ENCODE results near the gene CIAO1.
"Not testable (repeated sequence)": the region's sequence is repeated elsewhere in the genome, so short reads cannot be mapped to it uniquely, and the experiment has no call there.

The CIAO1 gene

DNA sequence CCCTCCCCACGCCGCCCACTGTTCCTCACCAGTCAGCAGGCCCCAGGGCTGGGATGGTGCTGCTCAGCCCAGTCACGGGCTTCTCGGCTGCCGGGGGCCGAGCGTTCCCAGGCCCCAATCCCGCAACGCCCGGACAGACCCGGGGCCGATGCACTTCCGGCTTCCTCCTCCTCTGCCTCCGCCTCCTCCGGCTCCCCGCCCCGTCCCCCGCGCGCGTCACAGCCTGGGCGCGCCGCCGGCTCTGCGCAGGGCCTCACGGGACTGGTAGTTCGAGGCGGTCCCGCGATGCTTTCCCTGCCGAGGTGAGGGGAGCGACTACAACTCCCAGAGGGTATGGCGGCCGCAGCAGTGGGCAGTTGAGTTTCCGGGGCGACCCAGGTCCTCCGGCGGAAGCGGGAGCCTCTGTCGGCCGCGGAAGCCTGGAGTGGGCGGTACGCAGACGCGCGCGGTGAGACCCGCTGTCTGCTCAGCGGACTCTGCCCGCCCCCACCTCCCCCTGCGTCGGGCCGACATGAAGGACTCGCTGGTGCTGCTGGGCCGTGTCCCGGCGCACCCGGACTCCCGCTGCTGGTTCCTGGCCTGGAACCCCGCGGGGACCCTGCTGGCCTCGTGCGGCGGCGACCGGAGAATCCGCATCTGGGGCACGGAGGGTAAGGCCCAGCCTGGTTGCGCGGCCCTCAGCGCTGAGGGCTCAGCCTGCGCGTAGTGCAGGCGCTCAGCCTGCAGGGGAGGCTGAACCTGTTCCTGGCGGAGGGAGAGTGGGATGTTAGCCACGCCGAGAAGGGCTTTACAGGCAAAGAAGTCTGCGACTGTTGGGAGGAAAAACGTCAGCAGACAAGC, at the start of gene CIAO1, which contains the start of gene TMEM127:
Gene CIAO1, plus strand, starts transcription at position 386 of the 840 bp plus-strand sequence. Its CDS starts 126 bp downstream, at position 512.
Gene TMEM127, minus strand, starts transcription at position 158 of the 840 bp plus-strand sequence. CDS start 616 bp downstream, outside the sequence.
- peak; percentile 88 to 94 for DNase-seq (ENCODE audit: low read depth in 2 of 2, low spot score in 1 of 2)

DNA sequence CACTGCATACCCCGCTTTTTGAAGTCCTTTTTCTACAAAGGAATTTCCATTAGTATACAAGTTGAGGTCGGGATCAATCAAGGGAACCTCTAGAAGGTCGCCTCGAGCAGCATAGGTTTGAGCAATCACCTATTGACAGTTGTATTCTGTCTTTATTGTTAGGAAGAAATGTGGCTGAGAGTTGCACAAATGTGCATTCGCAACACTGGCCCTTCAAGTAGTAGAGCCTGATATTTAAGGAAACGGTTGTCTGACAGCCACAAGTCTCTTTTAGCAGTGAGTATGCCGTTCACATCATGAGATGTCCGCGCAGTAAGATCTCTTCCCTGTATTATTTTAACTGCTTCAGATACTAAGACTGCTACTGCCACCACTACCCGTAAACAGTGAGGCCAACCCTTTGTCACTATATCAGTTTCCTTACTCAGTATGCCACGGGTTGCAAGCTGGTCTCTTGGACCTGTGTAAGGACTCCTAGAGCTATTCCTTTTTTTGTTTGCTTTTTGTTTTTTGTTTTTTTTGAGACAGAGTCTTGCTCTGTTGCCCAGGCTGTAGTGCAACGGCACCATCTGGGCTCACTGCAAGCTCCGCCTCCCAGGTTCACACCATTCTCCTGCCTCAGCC, 47.4 kb upstream of the CIAO1 start:
- no peak for DNase-seq (ENCODE audit: low read depth in 2 of 2, low spot score in 1 of 2)

DNA sequence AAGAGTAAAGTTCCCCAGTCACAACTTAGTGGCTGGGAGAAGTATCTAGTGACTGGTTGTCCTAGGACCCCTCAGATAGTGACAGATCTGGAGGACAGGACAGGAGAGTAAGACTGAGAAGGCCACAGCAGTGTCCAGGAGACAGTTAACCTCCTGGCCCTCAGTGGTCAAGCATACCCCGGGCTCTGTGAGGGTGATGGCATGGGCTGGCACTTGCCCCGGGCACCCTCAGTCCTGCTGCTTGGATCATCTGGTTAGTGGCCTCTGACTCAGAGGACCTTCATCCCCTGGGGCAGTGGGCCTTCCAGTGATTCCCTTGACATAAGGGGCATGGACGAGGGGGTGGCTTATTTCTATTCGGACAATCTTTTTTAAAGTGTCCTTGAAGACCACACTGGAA, 46.1 kb upstream of the CIAO1 start:
- not testable (repeated sequence) for DNase-seq (ENCODE audit: low read depth in 2 of 2, low spot score in 1 of 2)

DNA sequence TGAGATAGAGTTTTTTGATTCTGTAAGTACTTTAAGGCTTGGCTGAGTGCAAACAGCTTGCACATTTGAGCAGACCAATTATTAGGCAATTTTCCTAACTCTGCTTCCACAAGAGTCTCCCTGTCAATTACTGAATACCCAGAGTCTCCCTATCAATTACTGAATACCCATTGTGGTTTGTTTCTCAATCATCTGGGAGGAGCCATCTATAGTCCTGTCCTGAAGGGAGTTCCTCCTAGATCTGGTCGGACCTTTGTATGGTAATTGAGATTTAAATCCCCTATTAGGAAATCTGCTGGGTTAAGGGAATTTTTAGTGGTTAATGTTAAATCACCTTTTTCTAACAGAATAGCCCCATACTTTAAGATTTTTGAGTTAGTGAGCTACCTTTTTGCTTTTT, 44.9 kb upstream of the CIAO1 start:
- not testable (repeated sequence) for DNase-seq (ENCODE audit: low read depth in 2 of 2, low spot score in 1 of 2)

DNA sequence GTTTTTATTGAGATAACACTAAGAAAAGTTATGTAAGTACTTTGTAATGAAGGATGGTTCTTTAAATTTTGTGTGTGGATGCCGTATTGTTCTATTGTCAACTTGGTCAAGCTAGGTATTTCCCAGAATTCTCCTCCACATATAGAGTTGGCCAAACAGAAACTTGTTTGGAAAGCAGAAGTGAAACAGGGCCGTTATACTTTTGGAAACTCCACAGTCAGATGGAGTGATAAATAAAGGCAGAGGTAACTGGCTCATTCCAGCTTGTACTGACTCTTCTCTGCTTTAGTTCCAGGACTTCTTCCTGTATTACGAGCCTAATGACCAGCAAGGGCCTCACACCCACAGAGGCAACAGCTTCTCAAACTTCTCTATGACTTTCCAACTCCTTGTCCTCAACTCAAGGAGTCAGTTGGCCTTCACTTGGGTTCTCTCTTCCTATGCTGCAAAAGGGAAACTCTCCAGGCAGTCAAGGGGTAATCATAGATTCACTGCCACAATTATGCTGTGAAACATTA, 41.0 kb upstream of the CIAO1 start:
- DNase-seq (ENCODE audit: low read depth in 2 of 2, low spot score in 1 of 2) = no peak

DNA sequence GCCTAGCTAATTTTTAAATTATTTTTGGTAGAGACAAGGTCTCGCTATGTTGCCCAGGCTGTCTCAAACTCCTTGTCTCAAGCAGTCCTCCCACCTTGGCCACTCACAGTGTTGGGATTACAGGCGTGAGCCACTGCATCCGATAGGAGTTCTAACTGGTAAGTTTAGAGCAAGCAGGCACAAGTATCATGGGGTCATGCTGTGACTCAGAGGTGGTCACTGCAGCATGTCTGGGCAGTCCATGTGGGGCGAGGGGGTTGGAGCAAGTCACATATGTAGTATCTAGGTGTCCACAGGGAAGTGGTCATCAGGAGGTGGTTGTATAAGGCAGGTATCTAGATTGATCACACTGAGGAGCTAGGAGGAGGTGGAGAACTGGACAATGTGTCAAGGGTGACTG, 34.7 kb upstream of the CIAO1 start:
- DNase-seq (ENCODE audit: low read depth in 2 of 2, low spot score in 1 of 2) = no peak

DNA sequence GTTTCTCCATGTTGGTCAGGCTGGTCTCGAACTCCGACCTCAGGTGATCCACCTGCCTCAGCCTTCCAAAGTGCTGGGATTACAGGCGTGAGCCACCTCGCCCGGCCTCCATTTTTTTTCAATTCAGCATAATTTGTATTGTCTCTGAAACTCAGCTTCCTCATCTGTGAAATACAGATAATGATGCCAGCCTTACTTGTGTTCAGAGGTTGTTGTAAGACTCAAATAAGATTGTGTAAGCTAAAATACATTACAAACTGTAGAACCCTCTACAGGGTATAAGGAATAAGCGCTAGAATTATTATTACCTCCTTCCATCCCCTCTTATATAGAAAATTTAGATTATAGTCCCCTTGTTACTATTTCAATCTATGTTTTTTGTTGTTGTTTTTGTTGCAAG, 32.6 kb upstream of the CIAO1 start:
- DNase-seq (ENCODE audit: low read depth in 2 of 2, low spot score in 1 of 2) = no peak

DNA sequence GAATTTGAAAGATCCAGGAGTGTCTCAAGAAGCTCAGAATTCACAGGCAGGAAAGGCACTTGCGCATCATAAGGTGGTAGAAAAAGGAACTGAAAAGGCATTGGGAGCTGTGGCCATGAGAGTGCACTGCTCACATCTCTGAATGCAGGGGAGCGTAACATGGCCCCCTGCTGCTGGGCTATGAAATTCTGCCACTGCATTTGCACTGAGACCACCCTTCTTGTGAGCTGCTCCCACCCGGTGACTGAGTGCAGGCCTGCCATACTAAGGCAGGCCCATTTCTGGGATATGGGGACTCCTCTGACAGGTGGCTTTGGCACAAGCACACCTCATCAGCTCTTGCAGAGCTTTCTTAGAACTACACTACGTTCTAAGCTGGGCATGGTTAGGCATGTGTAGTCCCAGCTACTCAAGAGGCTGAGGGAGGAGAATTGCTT, 32.1 kb upstream of the CIAO1 start:
- no peak for DNase-seq (ENCODE audit: low read depth in 2 of 2, low spot score in 1 of 2)

DNA sequence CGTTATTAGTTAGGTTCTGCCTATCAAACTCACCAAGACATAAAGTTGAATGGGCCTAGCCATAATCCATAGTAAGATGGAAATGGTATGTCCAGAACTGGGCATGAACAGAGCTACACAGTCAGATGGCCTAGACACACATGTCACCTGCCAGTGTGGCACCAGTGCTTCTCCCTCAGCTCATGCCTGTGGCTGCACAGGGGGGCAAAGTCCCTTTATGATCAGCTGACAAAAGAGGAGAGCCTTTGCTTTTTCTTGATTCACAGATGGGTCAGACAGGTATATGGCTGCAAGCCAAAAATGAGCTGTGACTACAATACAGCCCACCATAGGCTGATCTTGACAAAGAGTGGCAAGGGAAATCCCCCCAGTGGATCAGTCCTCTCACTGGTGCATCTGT, 29.1 kb upstream of the CIAO1 start:
- no peak for DNase-seq (ENCODE audit: low read depth in 2 of 2, low spot score in 1 of 2)

DNA sequence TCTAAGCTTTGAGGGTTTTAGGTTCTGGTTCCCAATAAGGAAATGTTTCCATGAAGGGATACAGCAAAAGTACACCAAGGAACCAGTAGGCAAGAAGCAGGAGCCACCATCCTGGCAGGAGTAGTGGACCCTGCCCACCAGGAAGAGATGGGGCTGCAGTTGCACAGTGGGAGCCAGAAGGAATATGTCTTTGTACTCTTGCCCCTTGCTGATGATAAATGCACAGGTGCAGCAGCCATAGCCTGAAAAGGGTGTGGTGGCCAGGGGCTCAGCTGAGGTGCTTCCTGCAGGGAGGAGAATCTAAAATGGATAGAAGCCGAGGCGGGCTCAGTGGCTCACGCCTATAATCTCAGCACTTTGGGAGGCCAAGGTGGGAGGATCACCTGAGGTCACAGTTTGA, 27.8 kb upstream of the CIAO1 start:
- no peak for DNase-seq (ENCODE audit: low read depth in 2 of 2, low spot score in 1 of 2)

DNA sequence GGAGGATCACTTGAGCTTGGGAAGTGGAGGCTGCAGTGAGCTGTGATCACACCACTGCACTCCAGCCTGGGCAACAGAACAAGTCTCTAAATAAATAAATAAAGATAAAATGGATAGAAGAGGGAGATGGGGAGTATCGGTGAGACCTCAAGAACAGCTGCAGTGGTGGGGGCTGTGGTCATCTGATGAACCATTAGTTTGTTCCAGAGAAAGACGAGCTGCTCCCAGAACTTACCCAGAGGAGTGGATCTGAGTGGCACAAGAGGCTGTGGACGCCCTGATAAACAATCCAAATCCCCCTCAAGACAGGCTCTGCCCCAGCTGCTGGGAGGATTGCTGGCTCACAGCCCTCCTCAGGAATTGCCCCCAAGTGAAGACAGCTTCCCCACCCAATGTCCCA, 26.9 kb upstream of the CIAO1 start:
- DNase-seq (ENCODE audit: low read depth in 2 of 2, low spot score in 1 of 2) = no peak

DNA sequence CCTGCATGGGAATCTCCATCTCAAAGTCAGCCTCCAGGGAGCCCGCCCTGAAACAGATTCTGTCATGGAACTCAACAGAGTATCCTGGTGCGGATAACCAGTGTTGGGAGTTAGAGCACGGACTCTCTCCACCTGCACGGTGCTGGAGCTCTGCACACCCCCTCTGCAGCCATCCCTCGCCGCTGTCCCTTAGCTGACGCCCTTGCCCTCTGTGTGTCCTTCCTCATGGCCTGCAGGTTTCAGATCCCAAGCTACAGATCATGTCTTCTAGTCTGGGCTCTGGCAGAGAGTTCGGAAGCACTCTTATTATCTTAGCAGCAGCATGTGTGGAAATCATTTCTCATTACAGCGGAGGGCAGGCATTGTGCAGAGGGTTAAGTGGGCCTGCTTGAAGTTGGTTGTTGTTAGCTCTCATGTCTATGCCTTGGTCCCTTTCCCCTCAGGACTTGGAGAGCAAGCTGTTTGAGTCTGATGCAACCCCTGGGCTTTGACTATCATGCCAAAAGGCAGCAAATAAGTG, 26.2 kb upstream of the CIAO1 start:
- no peak for DNase-seq (ENCODE audit: low read depth in 2 of 2, low spot score in 1 of 2)

DNA sequence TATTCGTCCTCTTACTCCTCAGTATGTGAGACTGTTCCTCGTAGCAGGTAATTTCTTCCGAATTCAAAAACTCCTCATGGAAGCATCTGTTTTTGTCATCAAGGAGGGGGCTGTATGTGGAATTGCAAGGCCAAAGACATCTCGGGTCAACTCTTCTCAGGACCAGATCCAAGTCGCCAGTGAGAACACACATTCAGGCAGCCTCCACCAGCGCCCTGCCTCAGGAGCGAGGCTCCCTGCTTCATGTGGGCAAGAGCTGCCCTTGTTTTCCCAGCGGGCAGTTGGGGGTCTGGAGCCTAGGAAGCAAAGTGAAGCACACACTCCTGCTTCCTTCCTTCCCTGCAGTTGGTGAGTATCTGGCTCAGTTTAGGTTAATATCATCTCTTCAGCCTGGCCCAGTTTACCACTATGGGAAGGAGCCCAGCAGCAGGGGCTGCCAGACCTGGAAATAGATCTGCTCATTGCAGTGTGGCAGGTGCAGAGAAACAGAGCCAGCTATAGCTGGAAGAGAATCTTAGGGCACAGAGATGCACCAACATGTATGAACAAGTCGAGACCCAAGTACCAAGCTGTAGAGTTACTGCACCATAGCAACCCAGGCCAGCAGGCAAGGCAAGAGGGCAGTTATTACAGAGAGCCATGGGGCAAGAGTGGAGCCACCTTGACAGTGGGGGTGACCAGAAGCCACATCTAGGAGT, 25.5 kb upstream of the CIAO1 start:
- no peak for DNase-seq (ENCODE audit: low read depth in 2 of 2, low spot score in 1 of 2)

DNA sequence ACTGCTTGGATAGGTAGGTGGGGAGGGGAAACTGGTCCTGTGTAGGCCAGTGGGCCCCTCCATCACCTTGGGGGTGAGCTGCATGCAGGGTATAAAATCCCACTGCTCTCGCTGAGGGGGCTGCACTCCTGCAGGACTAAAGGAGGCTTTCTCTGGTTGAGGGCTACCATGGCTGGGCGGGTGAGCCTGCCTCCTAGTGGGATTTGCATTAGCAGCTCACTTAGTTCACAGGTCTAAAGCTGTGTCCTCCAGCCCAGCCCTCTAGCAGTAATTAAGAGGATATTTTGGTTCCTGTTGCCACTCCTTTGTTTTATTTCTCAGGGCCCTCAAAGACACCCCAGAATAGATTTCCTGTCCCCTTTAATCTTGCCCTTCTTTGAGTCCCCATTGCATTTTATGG, 24.8 kb upstream of the CIAO1 start:
- no peak for DNase-seq (ENCODE audit: low read depth in 2 of 2, low spot score in 1 of 2)

DNA sequence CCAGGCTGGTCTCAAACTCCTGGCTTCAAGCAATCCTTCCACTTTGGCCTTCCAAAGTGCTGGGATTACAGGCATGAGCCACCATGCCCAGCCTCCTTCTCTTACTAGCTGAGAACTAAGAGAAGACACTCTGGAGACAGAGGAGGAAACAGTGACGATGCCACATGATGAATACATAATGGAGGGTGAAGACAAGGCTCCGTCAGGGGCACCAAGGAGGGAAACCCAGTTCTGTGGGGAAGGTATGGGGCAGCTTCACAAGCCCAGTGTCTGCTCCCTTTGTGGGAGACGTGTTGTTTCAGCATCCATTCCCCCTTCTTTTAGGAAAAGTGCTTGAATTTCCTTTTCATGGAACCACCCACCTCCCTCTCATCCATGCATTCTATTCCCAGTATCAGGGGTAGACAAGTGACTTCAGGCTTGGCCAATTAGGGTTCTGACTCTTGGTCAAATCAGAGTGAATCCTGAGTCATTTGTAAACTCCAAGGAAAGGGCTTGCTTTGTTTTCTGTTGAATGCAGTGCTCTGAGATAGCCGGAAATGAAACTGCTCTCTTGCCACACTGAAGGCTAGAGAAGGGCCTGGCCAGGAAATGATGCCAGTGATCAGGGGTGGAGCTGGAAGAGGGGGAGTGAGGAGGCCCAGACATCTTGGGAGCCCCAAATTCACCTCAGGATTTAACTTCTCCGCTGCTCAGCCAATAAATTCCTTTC, 24.0 kb upstream of the CIAO1 start:
- DNase-seq (ENCODE audit: low read depth in 2 of 2, low spot score in 1 of 2) = peak in 1 of 2 donors; percentile 21

DNA sequence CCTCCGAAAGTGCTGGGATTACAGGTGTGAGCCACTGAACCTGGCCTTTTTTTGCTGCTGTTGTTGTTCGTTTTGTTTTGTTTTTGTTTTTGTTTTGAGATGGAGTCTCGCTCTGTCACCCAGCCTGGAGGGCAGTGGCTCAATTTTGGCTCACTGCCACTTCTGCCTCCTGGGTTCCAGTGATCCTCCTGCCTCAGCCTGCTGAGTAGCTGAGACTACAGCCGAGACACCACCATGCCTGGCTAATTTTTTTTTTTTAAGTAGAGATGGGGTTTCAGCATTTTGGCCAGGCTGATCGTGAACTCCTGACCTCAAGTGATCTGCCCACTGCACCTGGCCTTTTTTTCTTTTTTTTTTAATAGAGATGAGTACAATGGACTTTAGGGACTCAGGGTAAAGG, 22.2 kb upstream of the CIAO1 start:
- no peak for DNase-seq (ENCODE audit: low read depth in 2 of 2, low spot score in 1 of 2)

DNA sequence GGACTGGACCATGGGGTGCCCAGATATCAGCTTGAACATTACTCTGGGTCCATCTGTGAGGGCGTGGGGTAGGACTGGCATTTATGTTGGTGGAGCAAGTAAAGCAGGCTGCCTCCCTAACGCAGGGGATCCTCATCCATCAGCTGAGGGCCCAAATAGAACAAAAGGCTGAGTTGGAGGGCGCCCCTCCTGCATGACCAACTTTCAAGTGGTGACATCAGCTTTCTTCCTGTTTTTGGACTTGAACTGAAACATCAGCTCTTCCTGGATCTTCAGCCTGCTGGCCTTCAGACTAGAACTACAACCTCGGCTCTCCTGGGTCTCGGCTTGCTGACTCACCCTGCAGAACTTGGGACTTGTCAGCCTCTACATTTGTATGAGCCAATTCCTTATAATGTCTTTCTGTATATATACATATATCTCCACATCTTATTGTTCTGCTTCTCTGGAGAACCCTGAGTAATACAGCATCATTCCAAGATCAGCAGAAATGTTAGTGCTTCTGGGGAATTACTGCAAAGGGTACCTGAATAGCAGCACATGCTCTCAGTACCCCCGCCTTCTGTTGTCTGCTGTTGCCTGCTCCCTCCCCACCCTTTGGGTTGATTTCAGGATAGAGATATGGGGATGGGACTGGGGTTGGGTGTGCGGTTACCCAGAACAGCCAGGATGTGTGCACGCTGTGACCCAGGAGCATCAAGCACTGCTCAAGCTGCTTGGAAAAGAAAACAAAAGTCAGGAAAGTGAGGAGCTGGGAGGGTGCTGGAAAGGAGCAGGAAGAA, 20.2 kb upstream of the CIAO1 start:
- DNase-seq (ENCODE audit: low read depth in 2 of 2, low spot score in 1 of 2) = no peak

DNA sequence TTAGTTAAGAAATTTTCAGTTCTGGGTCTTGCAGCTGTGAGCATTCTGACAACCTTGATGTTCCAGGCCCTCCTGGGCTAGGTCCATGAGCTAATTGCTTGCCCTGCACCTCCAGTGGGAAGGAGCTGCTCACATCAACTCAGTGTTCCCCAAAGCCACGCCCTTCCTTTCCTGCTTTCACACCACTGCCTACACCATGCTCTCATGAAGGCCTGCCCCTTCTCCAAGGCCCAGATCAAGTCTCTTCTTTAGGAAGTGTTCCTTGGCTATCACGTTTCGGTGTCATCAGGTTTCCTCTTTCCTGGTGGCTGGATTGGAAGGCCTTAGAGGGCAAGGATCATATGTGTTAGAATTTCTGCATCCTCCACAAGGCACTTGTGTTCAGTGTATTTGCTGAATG, 19.0 kb upstream of the CIAO1 start:
- DNase-seq (ENCODE audit: low read depth in 2 of 2, low spot score in 1 of 2) = no peak

DNA sequence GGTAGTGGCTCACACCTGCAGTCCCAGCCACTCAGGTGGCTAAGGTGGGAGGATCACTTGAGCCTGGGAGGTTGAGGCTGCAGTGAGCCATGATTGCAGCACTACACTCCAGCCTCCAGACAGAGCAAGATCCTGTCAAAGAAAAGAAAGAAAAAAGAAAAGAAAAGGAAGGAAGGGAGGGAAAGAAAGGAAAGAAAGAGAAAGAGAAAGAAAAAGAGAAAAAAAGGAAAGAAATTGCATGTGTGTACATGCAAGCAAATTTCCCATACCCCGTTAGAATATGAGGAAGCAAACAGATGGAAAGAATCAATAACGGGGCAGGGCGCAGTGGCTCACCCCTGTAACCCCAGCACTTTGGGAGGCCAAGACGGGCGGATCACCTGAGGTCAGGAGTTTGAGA, 18.1 kb upstream of the CIAO1 start:
- no peak for DNase-seq (ENCODE audit: low read depth in 2 of 2, low spot score in 1 of 2)

DNA sequence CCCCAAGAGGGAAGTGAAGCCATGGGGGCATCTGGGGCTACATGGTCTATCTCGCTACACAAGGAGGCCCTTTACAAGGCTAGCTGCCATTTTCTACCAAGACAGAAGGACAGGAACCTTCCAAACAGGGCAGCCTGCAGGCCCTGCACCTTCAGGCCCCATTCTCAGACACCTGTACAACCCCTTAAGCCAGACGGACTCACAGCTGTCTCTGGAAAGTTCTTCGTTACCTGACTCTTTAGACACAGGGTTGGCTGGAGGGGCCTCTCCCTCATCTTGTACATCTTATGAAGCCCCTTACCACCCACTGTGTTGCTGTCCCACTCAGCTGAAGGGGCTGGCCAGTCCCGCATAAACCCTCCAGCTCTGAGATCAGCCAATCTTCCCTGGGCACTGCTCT, 17.4 kb upstream of the CIAO1 start:
- no peak for DNase-seq (ENCODE audit: low read depth in 2 of 2, low spot score in 1 of 2)
